ENCODE results near the gene DERA. TPM values are rescaled to one million over a fixed set of nuclear protein-coding genes. Genes with fewer than 3 reads are reported as not detected.

DERA gene
- total RNA-seq, 2 experiments from 2014 or later = 6.2 to 7.2 TPM

DNA sequence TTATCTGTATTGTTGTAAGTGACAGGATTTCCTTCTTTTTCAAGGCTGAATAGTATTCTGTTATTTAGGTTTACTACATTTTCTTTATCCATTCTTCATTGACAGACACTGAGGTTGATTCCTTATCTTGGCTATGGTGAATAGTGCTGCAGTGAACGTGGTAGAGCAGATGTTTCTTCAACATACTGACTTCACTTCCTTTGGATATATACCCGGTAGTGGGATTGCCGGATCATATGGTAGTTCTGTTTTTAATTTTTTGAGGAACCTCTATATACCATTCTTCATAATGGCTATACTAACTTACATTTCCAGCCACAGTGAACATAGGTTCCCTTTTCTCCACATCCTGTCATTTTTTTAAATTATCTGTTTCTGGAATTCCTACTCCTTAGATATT lies 21.8 kb downstream of the DERA start:
- no peak overlapping the region for H3K4me3 ChIP-seq (ENCODE audit: low read length)
- no peaks in the 10 kb centered on the region for H3K9me3 Mint-ChIP-seq
- H3K4me1 Mint-ChIP-seq (ENCODE audit: low read depth) = no peaks in the 10 kb centered on the region
- POLR2A ChIA-PET = no interaction called here
- TF ChIP-seq, protein P1, sequence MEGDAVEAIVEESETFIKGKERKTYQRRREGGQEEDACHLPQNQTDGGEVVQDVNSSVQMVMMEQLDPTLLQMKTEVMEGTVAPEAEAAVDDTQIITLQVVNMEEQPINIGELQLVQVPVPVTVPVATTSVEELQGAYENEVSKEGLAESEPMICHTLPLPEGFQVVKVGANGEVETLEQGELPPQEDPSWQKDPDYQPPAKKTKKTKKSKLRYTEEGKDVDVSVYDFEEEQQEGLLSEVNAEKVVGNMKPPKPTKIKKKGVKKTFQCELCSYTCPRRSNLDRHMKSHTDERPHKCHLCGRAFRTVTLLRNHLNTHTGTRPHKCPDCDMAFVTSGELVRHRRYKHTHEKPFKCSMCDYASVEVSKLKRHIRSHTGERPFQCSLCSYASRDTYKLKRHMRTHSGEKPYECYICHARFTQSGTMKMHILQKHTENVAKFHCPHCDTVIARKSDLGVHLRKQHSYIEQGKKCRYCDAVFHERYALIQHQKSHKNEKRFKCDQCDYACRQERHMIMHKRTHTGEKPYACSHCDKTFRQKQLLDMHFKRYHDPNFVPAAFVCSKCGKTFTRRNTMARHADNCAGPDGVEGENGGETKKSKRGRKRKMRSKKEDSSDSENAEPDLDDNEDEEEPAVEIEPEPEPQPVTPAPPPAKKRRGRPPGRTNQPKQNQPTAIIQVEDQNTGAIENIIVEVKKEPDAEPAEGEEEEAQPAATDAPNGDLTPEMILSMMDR (IDR thresholded peaks at IDR 0.05) = no peak
- H3K27me3 ChIP-seq (ENCODE audit: control insufficient read depth in 1 of 2, insufficient read depth in 2 of 2, low read length in 2 of 2) = no peaks in the 10 kb centered on the region
- H3K27ac ChIP-seq (ENCODE audit: low read depth in 1 of 2, low read length in 2 of 2) = no peak overlapping the region
- H3K4me3 Mint-ChIP-seq = no peak overlapping the region
- no peaks in the 10 kb centered on the region for H3K4me1 ChIP-seq (ENCODE audit: insufficient read depth, low read length)
- DNase-seq (no peak), ATAC-seq (ENCODE audit: poor library complexity) (no peak)
- intact Hi-C loops (cut with DNase I, micrococcal nuclease) = no loop called here
- no peak overlapping the region for H3K27ac Mint-ChIP-seq
- CTCF ChIA-PET = no interaction called here
- peaks cover 26% of the 10 kb centered on the region for H3K36me3 Mint-ChIP-seq (ENCODE audit: low read depth)
- no peaks in the 10 kb centered on the region for H3K36me3 ChIP-seq (ENCODE audit: insufficient read depth, low read length)
- no peaks in the 10 kb centered on the region for H3K27me3 Mint-ChIP-seq
- H3K9me3 ChIP-seq (ENCODE audit: control insufficient read depth in 1 of 2, insufficient read depth in 1 of 2, low read length in 2 of 2) = peaks cover 0 to 3% of the 10 kb centered on the region in 2 experiments

DNA sequence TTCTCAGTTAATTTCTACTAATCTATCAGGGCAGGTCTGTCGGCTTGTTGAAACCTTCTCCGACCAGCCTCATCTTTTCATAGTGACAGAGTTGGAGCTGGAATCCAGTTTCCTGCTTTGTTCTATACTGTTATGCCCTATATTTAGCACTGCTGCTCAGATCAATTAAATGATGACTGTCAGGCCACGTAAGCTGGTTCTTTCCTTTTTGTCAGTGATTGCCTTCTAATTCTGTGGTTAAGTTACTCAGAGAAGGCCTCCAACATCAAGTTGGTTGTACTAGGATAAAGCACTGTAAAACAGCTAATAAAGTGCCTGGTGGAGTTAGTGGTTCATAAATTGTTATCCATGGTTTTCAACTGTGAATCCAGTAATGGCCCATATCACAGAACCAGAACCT lies 22.6 kb downstream of the DERA start:
- Mint-ChIP-seq H3K36me3 (ENCODE audit: low read depth) (peaks cover 29% of the 10 kb centered on the region), H3K4me3 (no peak overlapping the region), H3K4me1 (ENCODE audit: low read depth) (no peaks in the 10 kb centered on the region), H3K9me3 (no peaks in the 10 kb centered on the region), H3K27ac (no peak overlapping the region), H3K27me3 (no peaks in the 10 kb centered on the region)
- Histone ChIP-seq H3K4me3 (ENCODE audit: low read length) (no peak overlapping the region), H3K36me3 (ENCODE audit: insufficient read depth, low read length) (no peaks in the 10 kb centered on the region), H3K4me1 (ENCODE audit: insufficient read depth, low read length) (no peaks in the 10 kb centered on the region), H3K9me3 (ENCODE audit: control insufficient read depth in 1 of 2, insufficient read depth in 1 of 2, low read length in 2 of 2) (peaks cover 0 to 3% of the 10 kb centered on the region in 2 experiments), H3K27ac (ENCODE audit: low read depth in 1 of 2, low read length in 2 of 2) (no peak overlapping the region), H3K27me3 (ENCODE audit: control insufficient read depth in 1 of 2, insufficient read depth in 2 of 2, low read length in 2 of 2) (no peaks in the 10 kb centered on the region)
- TF ChIP-seq, protein P1 (IDR thresholded peaks at IDR 0.05) = no peak
- ATAC-seq (ENCODE audit: poor library complexity) = no peak
- no peak for DNase-seq
- CTCF ChIA-PET = no interaction called here
- intact Hi-C loops (cut with DNase I, micrococcal nuclease) = no loop called here
- POLR2A ChIA-PET = no interaction called here

DNA sequence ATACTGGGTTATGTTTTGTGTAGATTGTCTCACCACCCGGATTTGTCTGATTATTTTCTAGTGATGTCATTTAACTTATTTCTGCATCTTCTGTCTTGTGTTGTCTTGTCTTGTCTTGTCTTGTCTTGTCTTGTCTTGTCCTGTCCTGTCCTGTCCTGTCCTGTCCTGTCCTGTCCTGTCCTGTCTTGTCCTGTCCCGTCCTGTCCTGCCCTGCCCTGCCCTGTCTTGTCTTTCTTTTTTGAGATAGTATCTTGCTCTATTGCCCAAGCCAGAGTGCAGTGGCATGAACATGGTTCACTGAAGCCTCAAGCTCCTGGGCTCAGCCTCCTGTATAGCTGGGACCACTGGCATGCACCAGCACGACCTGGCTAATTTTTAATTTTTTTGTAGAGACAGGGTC lies 25.6 kb downstream of the DERA start:
- intact Hi-C loops (cut with DNase I, micrococcal nuclease) = no loop called here
- peaks cover 0 to 3% of the 10 kb centered on the region in 2 experiments for H3K9me3 ChIP-seq (ENCODE audit: control insufficient read depth in 1 of 2, insufficient read depth in 1 of 2, low read length in 2 of 2)
- POLR2A ChIA-PET = no interaction called here
- H3K4me1 ChIP-seq (ENCODE audit: insufficient read depth, low read length) = no peaks in the 10 kb centered on the region
- H3K4me3 Mint-ChIP-seq = no peak overlapping the region
- no peaks in the 10 kb centered on the region for H3K27me3 ChIP-seq (ENCODE audit: control insufficient read depth in 1 of 2, insufficient read depth in 2 of 2, low read length in 2 of 2)
- no peak for DNase-seq
- H3K27me3 Mint-ChIP-seq = no peaks in the 10 kb centered on the region
- peaks cover 39% of the 10 kb centered on the region for H3K36me3 Mint-ChIP-seq (ENCODE audit: low read depth)
- no peaks in the 10 kb centered on the region for H3K36me3 ChIP-seq (ENCODE audit: insufficient read depth, low read length)
- H3K27ac Mint-ChIP-seq = no peak overlapping the region
- ATAC-seq (ENCODE audit: poor library complexity) = no peak
- peaks cover 9% of the 10 kb centered on the region for H3K9me3 Mint-ChIP-seq
- TF ChIP-seq, protein P1 (IDR thresholded peaks at IDR 0.05) = no peak
- CTCF ChIA-PET = no interaction called here
- peaks cover 7% of the 10 kb centered on the region for H3K4me1 Mint-ChIP-seq (ENCODE audit: low read depth)
- H3K4me3 ChIP-seq (ENCODE audit: low read length) = no peak overlapping the region
- no peak overlapping the region for H3K27ac ChIP-seq (ENCODE audit: low read depth in 1 of 2, low read length in 2 of 2)
